CD14-positive monocyte (primary cell): ENCODE results near the gene ERO1B. TPM values are rescaled to one million over a fixed set of nuclear protein-coding genes. Genes with fewer than 3 reads are reported as not detected.

ENCODE experiments used
- DNase-seq, 3 donors: peaks; one replicate each; pipeline ENCODE4 v3.0.0-alpha.2; 2011 to 2022
- H2AFZ ChIP-seq: 2 replicates; pipeline ENCODE4 v1.6.0; 2012; ENCODE audit warnings: mild to moderate bottlenecking, low read depth, low read length, inconsistent platforms; ENCODE audit not compliant: insufficient read depth, poor library complexity, severe bottlenecking
- H3K27ac ChIP-seq, 2 donors: 1 replicate in 1 of 2; 2 replicates in 1 of 2; pipeline ENCODE4 v1.5.1; 2012 to 2013; ENCODE audit warnings: low read length in 2 of 2, control low read depth in 1 of 2, inconsistent platforms in 1 of 2, low read depth in 1 of 2, mild to moderate bottlenecking in 1 of 2
- H3K27me3 ChIP-seq, 2 donors: one replicate each; pipeline versions ENCODE4 v1.6.0 to v1.6.1; 2011 to 2013; ENCODE audit warnings: low read length in 2 of 2; ENCODE audit not compliant: control insufficient read depth in 2 of 2, insufficient read depth in 2 of 2
- H3K36me3 ChIP-seq, 2 donors: replicated peaks in 1 of 2; 1 replicate in 1 of 2; 2 replicates in 1 of 2; pipeline versions ENCODE4 v1.5.1 to v1.6.1; 2012 to 2013; ENCODE audit warnings: low read length in 2 of 2, control low read depth in 1 of 2, inconsistent platforms in 1 of 2, mild to moderate bottlenecking in 1 of 2; ENCODE audit not compliant: insufficient read depth in 2 of 2, control insufficient read depth in 1 of 2
- H3K4me1 ChIP-seq, 2 donors: 1 replicate in 1 of 2; 2 replicates in 1 of 2; pipeline versions ENCODE4 v1.5.1 to v1.6.1; 2012 to 2013; ENCODE audit warnings: low read length in 2 of 2, control low read depth in 1 of 2, inconsistent platforms in 1 of 2, mild to moderate bottlenecking in 1 of 2, moderate library complexity in 1 of 2; ENCODE audit not compliant: insufficient read depth in 2 of 2, control insufficient read depth in 1 of 2
- H3K4me2 ChIP-seq: replicated peaks from 2 replicates; pipeline ENCODE3; 2012; ENCODE audit warnings: low read length, moderate library complexity, mild to moderate bottlenecking; ENCODE audit not compliant: poor library complexity, severe bottlenecking; ENCODE audit errors: extremely low read depth
- H3K4me3 ChIP-seq, 3 experiments: fragments of 200-600 bp in 1 of 3; sonication (generic) in 1 of 3; replicated peaks in 1 of 3; 1 replicate in 2 of 3; 2 replicates in 1 of 3; pipeline ENCODE4 v1.5.1; 2011 to 2013; ENCODE audit warnings: low read length in 3 of 3, mild to moderate bottlenecking in 3 of 3, control low read depth in 2 of 3, low read depth in 2 of 3, inconsistent platforms in 1 of 3, moderate library complexity in 1 of 3
- H3K79me2 ChIP-seq: 2 replicates; pipeline ENCODE4 v1.6.0; 2012; ENCODE audit warnings: mild to moderate bottlenecking, control low read depth, inconsistent platforms, low read length, moderate library complexity; ENCODE audit not compliant: insufficient read depth
- H3K9ac ChIP-seq: 2 replicates; pipeline ENCODE4 v1.6.0; 2017; ENCODE audit warnings: low read length, mild to moderate bottlenecking; ENCODE audit not compliant: insufficient read depth, poor library complexity, severe bottlenecking
- H3K9me3 ChIP-seq, 2 donors: replicated peaks in 1 of 2; 1 replicate in 1 of 2; 2 replicates in 1 of 2; pipeline versions ENCODE4 v1.5.1 to v1.6.1; 2012 to 2013; ENCODE audit warnings: low read length in 2 of 2, control low read depth in 1 of 2; ENCODE audit not compliant: control insufficient read depth in 1 of 2, insufficient read depth in 1 of 2
- H4K20me1 ChIP-seq: 2 replicates; pipeline ENCODE4 v1.6.0; 2012; ENCODE audit warnings: mild to moderate bottlenecking, low read length, control low read depth, moderate library complexity; ENCODE audit not compliant: insufficient read depth
- H3K27ac Mint-ChIP-seq, 7 donors: one replicate each; pipeline ENCODE4 v1.8.0; 2020; ENCODE audit warnings: mild to moderate bottlenecking in 7 of 7, mixed read lengths in 7 of 7, moderate library complexity in 6 of 7, inconsistent platforms in 2 of 7
- H3K27me3 Mint-ChIP-seq, 3 donors: one replicate each; pipeline ENCODE4 v1.8.0; 2021 to 2022; ENCODE audit warnings: low read depth in 3 of 3, mild to moderate bottlenecking in 3 of 3, mixed read lengths in 3 of 3, moderate library complexity in 3 of 3, inconsistent platforms in 1 of 3
- H3K36me3 Mint-ChIP-seq, 2 donors: one replicate each; pipeline ENCODE4 v1.8.0; 2020; ENCODE audit warnings: mixed read lengths in 2 of 2, inconsistent platforms in 1 of 2, mild to moderate bottlenecking in 1 of 2
- H3K4me1 Mint-ChIP-seq: one replicate; pipeline ENCODE4 v1.8.0; 2020; ENCODE audit warnings: mild to moderate bottlenecking, mixed read lengths
- H3K4me3 Mint-ChIP-seq, 2 donors: one replicate each; pipeline ENCODE4 v1.8.0; 2020; ENCODE audit warnings: mild to moderate bottlenecking in 2 of 2, mixed read lengths in 2 of 2, moderate library complexity in 1 of 2
- H3K9me3 Mint-ChIP-seq, 7 donors: one replicate each; pipeline ENCODE4 v1.8.0; 2020 to 2022; ENCODE audit warnings: mixed read lengths in 7 of 7, mild to moderate bottlenecking in 6 of 7, moderate library complexity in 6 of 7, inconsistent platforms in 2 of 7
- WGBS: methylation state at CpG from one replicate; pipeline ENCODE4 v1.1.5; 2013; ENCODE audit warnings: missing lambda C conversion rate; ENCODE audit not compliant: insufficient coverage; 5-methylcytosine and 5-hydroxymethylcytosine counted together
- intact Hi-C, 2 donors: fragments of 100-400 bp; cut with micrococcal nuclease; formaldehyde crosslinking; loops; one replicate each; pipeline versions ENCODE4 v1.15.0 to v1.15.1; 2023
- polyA plus RNA-seq, 3 donors: library from polyadenylated mRNA; depleted of rRNA in 1 of 3; unstranded in 2 of 3; stranded (reverse) in 1 of 3; fragments of 300-500 nt in 2 of 3; fragments of >200 nt in 1 of 3; fragmentation: Illumina TruSeq in 2 of 3; gene quantifications; 1 replicate in 2 of 3; 2 replicates in 1 of 3; pipeline ENCODE4 v1.2.3, GENCODE V29; 2012 to 2021
- TF ChIP-seq, protein P1 (sequence below): fragments of 200-600 bp; IDR thresholded peaks from one replicate; pipeline ENCODE4 v1.8.0; 2022; ENCODE audit warnings: antibody characterized with exemption, mild to moderate bottlenecking

ERO1B gene
- polyA plus RNA-seq, 3 donors = 2.7 to 4.2 (median 3.2) TPM

DNA sequence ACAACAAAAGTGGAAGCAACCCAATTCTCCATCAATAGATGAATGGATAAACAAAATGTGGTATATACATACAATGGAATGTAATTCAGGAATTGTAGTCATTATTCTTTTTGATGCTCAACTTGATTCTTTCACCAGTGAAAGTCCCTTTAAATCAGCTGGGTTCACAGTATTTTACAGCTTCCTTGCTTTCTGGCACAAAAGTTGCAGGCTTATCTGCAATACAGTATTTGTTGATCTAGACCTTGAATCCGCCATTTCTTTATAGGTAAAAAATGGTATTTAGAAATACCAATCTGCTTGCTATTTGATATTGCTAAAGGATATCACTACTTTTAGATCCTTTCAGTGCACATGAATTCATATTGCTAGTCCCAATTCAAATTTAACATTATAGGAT, 44.7 kb upstream of the ERO1B start:
- no peak overlapping the region for H3K27ac Mint-ChIP-seq
- TF ChIP-seq, protein P1, sequence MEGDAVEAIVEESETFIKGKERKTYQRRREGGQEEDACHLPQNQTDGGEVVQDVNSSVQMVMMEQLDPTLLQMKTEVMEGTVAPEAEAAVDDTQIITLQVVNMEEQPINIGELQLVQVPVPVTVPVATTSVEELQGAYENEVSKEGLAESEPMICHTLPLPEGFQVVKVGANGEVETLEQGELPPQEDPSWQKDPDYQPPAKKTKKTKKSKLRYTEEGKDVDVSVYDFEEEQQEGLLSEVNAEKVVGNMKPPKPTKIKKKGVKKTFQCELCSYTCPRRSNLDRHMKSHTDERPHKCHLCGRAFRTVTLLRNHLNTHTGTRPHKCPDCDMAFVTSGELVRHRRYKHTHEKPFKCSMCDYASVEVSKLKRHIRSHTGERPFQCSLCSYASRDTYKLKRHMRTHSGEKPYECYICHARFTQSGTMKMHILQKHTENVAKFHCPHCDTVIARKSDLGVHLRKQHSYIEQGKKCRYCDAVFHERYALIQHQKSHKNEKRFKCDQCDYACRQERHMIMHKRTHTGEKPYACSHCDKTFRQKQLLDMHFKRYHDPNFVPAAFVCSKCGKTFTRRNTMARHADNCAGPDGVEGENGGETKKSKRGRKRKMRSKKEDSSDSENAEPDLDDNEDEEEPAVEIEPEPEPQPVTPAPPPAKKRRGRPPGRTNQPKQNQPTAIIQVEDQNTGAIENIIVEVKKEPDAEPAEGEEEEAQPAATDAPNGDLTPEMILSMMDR = no peak
- Histone ChIP-seq H3K4me2 (no peak overlapping the region), H3K27ac (no peak overlapping the region), H4K20me1 (no peaks in the 10 kb centered on the region), H3K4me1 (no peaks in the 10 kb centered on the region), H3K9me3 (peaks cover 10 to 17% of the 10 kb centered on the region in 2 donors), H3K4me3 (no peak overlapping the region), H3K79me2 (no peaks in the 10 kb centered on the region), H2AFZ (no peak overlapping the region), H3K27me3 (no peaks in the 10 kb centered on the region), H3K9ac (no peak overlapping the region), H3K36me3 (no peaks in the 10 kb centered on the region)
- H3K9me3 Mint-ChIP-seq = peaks cover 13 to 27% (median 20%) of the 10 kb centered on the region in 7 donors
- no CpG with 5 or more reads among the region's 1 CpG for WGBS
- H3K27me3 Mint-ChIP-seq = peaks cover 0 to 1% (median 1%) of the 10 kb centered on the region in 3 donors
- intact Hi-C loops = no loop called here
- no peaks in the 10 kb centered on the region for H3K4me1 Mint-ChIP-seq
- H3K36me3 Mint-ChIP-seq = no peaks in the 10 kb centered on the region
- no peak overlapping the region for H3K4me3 Mint-ChIP-seq
- DNase-seq = no peak

DNA sequence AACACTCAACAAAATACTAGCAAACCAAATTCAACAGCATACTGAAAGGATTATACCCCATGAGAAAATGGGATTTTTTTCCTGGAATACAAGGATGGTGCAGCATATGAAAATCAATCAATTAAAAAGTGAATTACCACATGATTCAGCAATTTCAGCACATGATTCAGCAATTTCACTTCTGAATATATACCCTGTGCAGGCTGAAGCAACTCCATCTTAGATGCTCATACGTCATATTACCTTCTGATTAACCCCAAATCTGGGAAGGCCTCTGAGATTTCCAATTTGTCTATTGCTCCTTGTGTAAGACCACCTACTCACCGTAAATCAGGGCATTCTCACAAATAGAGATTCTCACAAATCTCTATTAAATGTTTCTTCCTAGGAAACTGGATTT, 43.8 kb upstream of the ERO1B start:
- H3K4me2 ChIP-seq = no peak overlapping the region
- no peak overlapping the region for H3K27ac Mint-ChIP-seq
- intact Hi-C loops = no loop called here
- no peaks in the 10 kb centered on the region for H3K79me2 ChIP-seq
- H3K27me3 Mint-ChIP-seq = peaks cover 0 to 1% (median 1%) of the 10 kb centered on the region in 3 donors
- H3K27ac ChIP-seq = no peak overlapping the region
- no peaks in the 10 kb centered on the region for H3K27me3 ChIP-seq
- no peaks in the 10 kb centered on the region for H3K36me3 ChIP-seq
- TF ChIP-seq, protein P1 = no peak
- no peaks in the 10 kb centered on the region for H3K4me1 Mint-ChIP-seq
- H2AFZ ChIP-seq = no peak overlapping the region
- peaks cover 10 to 17% of the 10 kb centered on the region in 2 donors for H3K9me3 ChIP-seq
- no peaks in the 10 kb centered on the region for H4K20me1 ChIP-seq
- H3K4me3 Mint-ChIP-seq = no peak overlapping the region
- no peaks in the 10 kb centered on the region for H3K36me3 Mint-ChIP-seq
- WGBS = 57% methylated on average over 1 of the region's 2 CpGs
- H3K4me1 ChIP-seq = no peaks in the 10 kb centered on the region
- DNase-seq = no peak
- peaks cover 14 to 33% (median 23%) of the 10 kb centered on the region in 7 donors for H3K9me3 Mint-ChIP-seq
- H3K4me3 ChIP-seq = no peak overlapping the region
- H3K9ac ChIP-seq = no peak overlapping the region
